ENCODE measurements around the gene MTCH2. TPM values are rescaled to one million over a fixed set of nuclear protein-coding genes. Genes with fewer than 3 reads are reported as not detected.
A peak's percentile ranks its signal among the peaks of the same experiment; 100 is the strongest.

The MTCH2 gene
- total and polyA plus RNA-seq, 4 experiments from 2014 or later, result 23.6 to 66.8 (median 41.3) TPM

- H3K36me3 Mint-ChIP-seq, result no peaks in the 10 kb centered on the region
- DNase-seq, result no peak
- no peaks in the 10 kb centered on the region for H3K9me3 Mint-ChIP-seq
- Histone ChIP-seq H3K4me1 (ENCODE audit: insufficient read depth, low read length) (no peaks in the 10 kb centered on the region), H3K27ac (ENCODE audit: low read depth, low read length) (no peak overlapping the region), H3K36me3 (ENCODE audit: insufficient read depth, low read length) (no peaks in the 10 kb centered on the region), H3K27me3 (ENCODE audit: insufficient read depth, low read length) (no peaks in the 10 kb centered on the region), H3K9me3 (ENCODE audit: control insufficient read depth in 1 of 2, low read length in 2 of 2) (no peaks in the 10 kb centered on the region), H3K4me3 (ENCODE audit: low read length in 2 of 2) (no peak overlapping the region)
- H3K4me1 Mint-ChIP-seq, result peaks cover 0 to 2% (median under 1%) of the 10 kb centered on the region in 4 donors
- peaks cover 1 to 4% of the 10 kb centered on the region in 2 donors for H3K27me3 Mint-ChIP-seq
- H3K4me3 Mint-ChIP-seq, result no peak overlapping the region
- H3K27ac Mint-ChIP-seq, result no peak overlapping the region
- intact Hi-C loops (cut with micrococcal nuclease), result no loop called here
- POLR2A ChIA-PET (ENCODE audit: partially characterized antibody), result no interaction called here
- CTCF ChIA-PET (ENCODE audit: partially characterized antibody), result no interaction called here
Measured at GRCh38 chr11:47659276-47659675, 16.9 kb upstream of the MTCH2 start.

GRCh38 chr11:47656260-47656885 lies 14.0 kb upstream of the MTCH2 start:
- ChIA-PET POLR2A (ENCODE audit: partially characterized antibody) (no interaction called here), CTCF (ENCODE audit: partially characterized antibody) (no interaction called here)
- peaks cover 0 to 4% of the 10 kb centered on the region in 2 donors for H3K27me3 Mint-ChIP-seq

DNA sequence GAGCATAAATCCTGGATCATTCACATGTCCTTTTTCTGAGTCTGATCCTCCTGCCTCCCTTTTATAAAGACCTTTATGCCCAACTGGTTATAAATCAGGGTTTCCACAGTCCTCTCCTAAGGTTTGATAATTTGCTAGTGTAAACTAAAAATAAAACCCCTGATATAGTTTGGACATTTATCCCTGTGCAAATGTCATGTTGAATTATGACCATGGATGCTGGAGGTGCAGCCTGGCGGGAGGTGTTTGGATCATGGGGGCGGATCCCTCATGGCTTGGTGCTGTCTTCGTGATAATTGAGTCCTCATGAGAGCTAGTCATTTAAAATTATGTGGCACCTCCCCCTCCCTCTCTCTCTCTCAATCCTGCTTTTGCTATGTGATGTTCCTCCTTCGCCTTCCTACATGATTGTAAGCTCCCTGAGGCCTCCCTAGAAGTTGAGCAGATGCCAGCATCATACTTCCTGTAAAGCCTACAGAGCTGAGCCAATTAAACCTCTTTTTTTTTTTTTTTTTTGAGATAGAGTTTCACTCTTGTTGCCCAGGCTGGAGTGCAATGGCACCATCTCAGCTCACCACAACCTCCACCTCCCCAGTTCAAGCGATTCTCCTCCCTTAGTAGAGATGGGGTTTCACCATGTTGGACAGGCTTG lies 9.6 kb upstream of the MTCH2 start:
- H3K27ac ChIP-seq (ENCODE audit: low read depth, low read length), result no peak overlapping the region
- Mint-ChIP-seq H3K4me3 (no peak overlapping the region), H3K27me3 (peaks cover 0 to 4% of the 10 kb centered on the region in 2 donors), H3K9me3 (peaks cover 0 to 9% (median 5%) of the 10 kb centered on the region in 8 donors), H3K4me1 (no peaks in the 10 kb centered on the region), H3K36me3 (no peaks in the 10 kb centered on the region), H3K27ac (no peak overlapping the region)
- intact Hi-C loops (cut with micrococcal nuclease), result no loop called here
- ChIA-PET CTCF (ENCODE audit: partially characterized antibody) (no interaction called here), POLR2A (ENCODE audit: partially characterized antibody) (no interaction called here)
- H3K36me3 ChIP-seq (ENCODE audit: insufficient read depth, low read length), result no peaks in the 10 kb centered on the region
- no peak for DNase-seq
- H3K9me3 ChIP-seq (ENCODE audit: control insufficient read depth in 1 of 2, low read length in 2 of 2), result no peaks in the 10 kb centered on the region
- no peaks in the 10 kb centered on the region for H3K27me3 ChIP-seq (ENCODE audit: insufficient read depth, low read length)
- no peaks in the 10 kb centered on the region for H3K4me1 ChIP-seq (ENCODE audit: insufficient read depth, low read length)
- H3K4me3 ChIP-seq (ENCODE audit: low read length in 2 of 2), result no peak overlapping the region

More at GRCh38 chr11:47656260-47656885, 14.0 kb upstream of the MTCH2 start:
- Mint-ChIP-seq H3K9me3 (peaks cover 0 to 9% (median 5%) of the 10 kb centered on the region in 8 donors), H3K36me3 (no peaks in the 10 kb centered on the region), H3K27ac (no peak overlapping the region), H3K4me3 (no peak overlapping the region), H3K4me1 (no peaks in the 10 kb centered on the region)
- Histone ChIP-seq H3K4me1 (ENCODE audit: insufficient read depth, low read length) (no peaks in the 10 kb centered on the region), H3K36me3 (ENCODE audit: insufficient read depth, low read length) (no peaks in the 10 kb centered on the region), H3K27me3 (ENCODE audit: insufficient read depth, low read length) (no peaks in the 10 kb centered on the region), H3K27ac (ENCODE audit: low read depth, low read length) (no peak overlapping the region), H3K9me3 (ENCODE audit: control insufficient read depth in 1 of 2, low read length in 2 of 2) (no peaks in the 10 kb centered on the region), H3K4me3 (ENCODE audit: low read length in 2 of 2) (no peak overlapping the region)
- intact Hi-C loops (cut with micrococcal nuclease), result no loop called here
- DNase-seq, result no peak

GRCh38 chr11:47649276-47649675 lies 6.9 kb upstream of the MTCH2 start:
- DNase-seq, result no peak
- Mint-ChIP-seq H3K4me3 (no peak overlapping the region), H3K36me3 (no peaks in the 10 kb centered on the region), H3K27ac (peak overlapping the region in 1 of 7 donors; percentile 15), H3K27me3 (no peaks in the 10 kb centered on the region), H3K9me3 (peaks cover 0 to 9% (median 5%) of the 10 kb centered on the region in 8 donors), H3K4me1 (no peaks in the 10 kb centered on the region)
- intact Hi-C loops (cut with micrococcal nuclease), result no loop called here
- no peak overlapping the region for H3K4me3 ChIP-seq (ENCODE audit: low read length in 2 of 2)
- no peaks in the 10 kb centered on the region for H3K4me1 ChIP-seq (ENCODE audit: insufficient read depth, low read length)
- ChIA-PET POLR2A (ENCODE audit: partially characterized antibody) (no interaction called here), CTCF (ENCODE audit: partially characterized antibody) (no interaction called here)
- H3K27ac ChIP-seq (ENCODE audit: low read depth, low read length), result no peak overlapping the region
- no peaks in the 10 kb centered on the region for H3K9me3 ChIP-seq (ENCODE audit: control insufficient read depth in 1 of 2, low read length in 2 of 2)
- H3K27me3 ChIP-seq (ENCODE audit: insufficient read depth, low read length), result no peaks in the 10 kb centered on the region
- H3K36me3 ChIP-seq (ENCODE audit: insufficient read depth, low read length), result no peaks in the 10 kb centered on the region

DNA sequence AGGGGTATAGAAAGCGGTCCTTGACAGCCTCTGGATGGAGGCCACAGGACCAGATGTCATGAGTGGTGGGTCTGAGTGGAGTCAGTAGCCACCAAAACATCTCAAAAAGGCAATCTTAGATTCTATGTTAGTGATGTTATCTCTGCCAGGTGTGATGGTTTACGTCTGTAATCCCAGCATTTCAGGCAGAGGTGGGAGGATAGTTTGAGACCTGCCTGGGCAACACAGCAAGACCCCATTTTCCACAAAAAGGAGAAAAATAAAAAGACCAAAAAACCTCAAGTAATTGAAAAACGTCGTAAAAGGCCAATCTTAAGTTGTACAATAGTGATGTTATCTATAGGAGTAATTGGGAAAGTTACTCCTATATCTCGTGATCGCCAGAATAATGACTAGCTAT lies 3.7 kb upstream of the MTCH2 start:
- H3K27me3 Mint-ChIP-seq, result no peaks in the 10 kb centered on the region
- peak overlapping the region in 1 of 7 donors; percentile 12 for H3K27ac Mint-ChIP-seq
- no peaks in the 10 kb centered on the region for H3K36me3 ChIP-seq (ENCODE audit: insufficient read depth, low read length)
- no peak overlapping the region for H3K4me3 ChIP-seq (ENCODE audit: low read length in 2 of 2)
- H3K9me3 Mint-ChIP-seq, result no peaks in the 10 kb centered on the region
- H3K36me3 Mint-ChIP-seq, result peaks cover 0 to 8% of the 10 kb centered on the region in 2 donors
- no peak for DNase-seq
- H3K4me1 ChIP-seq (ENCODE audit: insufficient read depth, low read length), result peaks cover 16% of the 10 kb centered on the region
- no peaks in the 10 kb centered on the region for H3K27me3 ChIP-seq (ENCODE audit: insufficient read depth, low read length)
- POLR2A ChIA-PET (ENCODE audit: partially characterized antibody), result no interaction called here
- CTCF ChIA-PET (ENCODE audit: partially characterized antibody), result interaction anchor here (0.6 kb wide), 1 partner anchor 59 kb away, joined by 3 read pairs; no protein-coding TSS in a partner anchor
- H3K4me1 Mint-ChIP-seq, result peaks cover 11 to 22% (median 13%) of the 10 kb centered on the region in 4 donors
- H3K4me3 Mint-ChIP-seq, result no peak overlapping the region
- no peak overlapping the region for H3K27ac ChIP-seq (ENCODE audit: low read depth, low read length)
- H3K9me3 ChIP-seq (ENCODE audit: control insufficient read depth in 1 of 2, low read length in 2 of 2), result no peaks in the 10 kb centered on the region
- intact Hi-C loops (cut with micrococcal nuclease), result no loop called here

DNA sequence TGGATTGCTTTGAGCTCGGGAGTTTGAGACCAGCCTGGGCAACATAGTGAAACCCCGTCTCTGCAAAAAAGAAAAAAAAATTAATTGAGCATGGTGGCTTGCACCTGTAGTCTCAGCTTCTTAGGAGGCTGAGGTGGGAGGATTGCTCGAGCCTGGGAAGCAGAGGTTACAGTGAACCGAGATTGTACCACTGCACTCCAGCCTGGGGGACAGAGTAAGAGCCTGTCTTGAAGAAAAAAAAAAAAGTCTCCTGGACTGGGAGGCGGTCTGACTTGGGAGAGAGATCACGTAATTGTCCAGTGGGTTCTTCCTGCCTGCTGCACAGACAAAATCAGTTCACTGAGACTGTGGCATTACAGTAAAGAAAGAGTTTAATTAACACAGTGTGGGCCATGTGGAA lies 3.1 kb upstream of the MTCH2 start:
- H3K4me3 Mint-ChIP-seq, result no peak overlapping the region
- H3K9me3 Mint-ChIP-seq, result no peaks in the 10 kb centered on the region
- H3K36me3 Mint-ChIP-seq, result peaks cover 0 to 8% of the 10 kb centered on the region in 2 donors
- peaks cover 21% of the 10 kb centered on the region for H3K4me1 ChIP-seq (ENCODE audit: insufficient read depth, low read length)
- H3K9me3 ChIP-seq (ENCODE audit: control insufficient read depth in 1 of 2, low read length in 2 of 2), result no peaks in the 10 kb centered on the region
- peaks cover 11 to 26% (median 17%) of the 10 kb centered on the region in 4 donors for H3K4me1 Mint-ChIP-seq
- H3K4me3 ChIP-seq (ENCODE audit: low read length in 2 of 2), result no peak overlapping the region
- H3K27me3 Mint-ChIP-seq, result no peaks in the 10 kb centered on the region
- H3K36me3 ChIP-seq (ENCODE audit: insufficient read depth, low read length), result no peaks in the 10 kb centered on the region
- no peak overlapping the region for H3K27ac ChIP-seq (ENCODE audit: low read depth, low read length)
- intact Hi-C loops (cut with micrococcal nuclease), result no loop called here
- POLR2A ChIA-PET (ENCODE audit: partially characterized antibody), result no interaction called here
- CTCF ChIA-PET (ENCODE audit: partially characterized antibody), result no interaction called here
- H3K27me3 ChIP-seq (ENCODE audit: insufficient read depth, low read length), result no peaks in the 10 kb centered on the region
- peak overlapping the region in 1 of 7 donors; percentile 12 for H3K27ac Mint-ChIP-seq
- DNase-seq, result no peak

DNA sequence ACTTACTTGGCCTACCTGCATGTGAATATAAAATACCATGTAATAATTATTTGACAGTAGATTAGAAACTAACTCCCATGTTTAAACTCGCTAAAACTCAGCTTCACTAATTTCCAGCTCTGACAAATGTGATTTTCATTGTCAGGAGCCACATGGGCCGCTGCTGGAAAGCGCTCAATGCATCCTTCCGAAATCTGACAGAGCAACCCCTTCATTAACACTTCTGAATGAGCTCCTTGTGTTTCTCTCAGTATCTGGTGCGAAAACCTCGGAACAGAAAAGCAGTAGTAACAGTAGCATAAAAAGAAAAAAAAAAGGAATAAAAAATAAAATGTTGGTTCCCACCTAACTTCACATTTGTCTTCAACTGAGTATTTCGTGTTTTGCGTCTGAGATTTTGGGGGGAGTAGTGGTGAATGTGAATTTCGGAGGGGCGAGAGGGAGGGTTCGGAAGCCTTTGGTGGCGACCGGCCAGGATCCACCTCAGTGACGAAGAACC lies 710 bp downstream of the MTCH2 start:
- POLR2A ChIA-PET (ENCODE audit: partially characterized antibody), result interaction anchor here (2.4 kb wide), 1 partner anchor 74 kb away, joined by 7 read pairs; the partner anchor contains the start of gene AGBL2
- peak overlapping the region; percentile 86 to 90 for H3K4me3 ChIP-seq (ENCODE audit: low read length in 2 of 2)
- intact Hi-C loops (cut with micrococcal nuclease), result loop anchor here (1.0 to 5.0 kb wide), 7 partner anchors 74 to 469 kb away; partner anchors contain the start of genes AGBL2, CELF1, FNBP4 and NUP160
- peak in 2 of 5 donors; percentile 4 to 7 for DNase-seq
- Mint-ChIP-seq H3K27ac (peak overlapping the region; percentile 84 to 99 (median 95)), H3K27me3 (no peaks in the 10 kb centered on the region), H3K4me3 (peak overlapping the region; percentile 82 to 98 (median 95)), H3K36me3 (peaks cover 17 to 27% of the 10 kb centered on the region in 2 donors), H3K4me1 (peaks cover 11 to 31% (median 18%) of the 10 kb centered on the region in 4 donors), H3K9me3 (no peaks in the 10 kb centered on the region)
- H3K27ac ChIP-seq (ENCODE audit: low read depth, low read length), result peak overlapping the region; percentile 93
- peaks cover 7% of the 10 kb centered on the region for H3K36me3 ChIP-seq (ENCODE audit: insufficient read depth, low read length)
- no peaks in the 10 kb centered on the region for H3K27me3 ChIP-seq (ENCODE audit: insufficient read depth, low read length)
- H3K9me3 ChIP-seq (ENCODE audit: control insufficient read depth in 1 of 2, low read length in 2 of 2), result no peaks in the 10 kb centered on the region
- H3K4me1 ChIP-seq (ENCODE audit: insufficient read depth, low read length), result peaks cover 23% of the 10 kb centered on the region
- CTCF ChIA-PET (ENCODE audit: partially characterized antibody), result interaction anchor here (0.6 to 0.9 kb wide), 4 partner anchors 74 to 120 kb away, joined by 3 to 4 read pairs (median 4); partner anchors contain the start of gene AGBL2

Data from CD4-positive, alpha-beta memory T cell (primary cell).